Adipocyte (in vitro differentiated cells): ENCODE measurements around the gene CPPED1.
A peak's percentile ranks its signal among the peaks of the same experiment; 100 is the strongest.

ENCODE experiments used
- DNase-seq: peaks from one replicate; pipeline ENCODE4 v3.0.0-alpha.2; 2015; ENCODE audit warnings: low read depth
- H3K27me3 ChIP-seq: replicated peaks from 2 replicates; pipeline ENCODE4 v1.7.0; 2013; ENCODE audit warnings: mild to moderate bottlenecking, low read length, moderate library complexity; ENCODE audit not compliant: control insufficient read depth, insufficient read depth
- H3K36me3 ChIP-seq: 2 replicates; pipeline ENCODE4 v1.7.0; 2013; ENCODE audit warnings: low read length, mild to moderate bottlenecking, moderate library complexity; ENCODE audit not compliant: control insufficient read depth, insufficient read depth, severe bottlenecking
- H3K4me1 ChIP-seq: 2 replicates; pipeline ENCODE4 v1.7.0; 2013; ENCODE audit warnings: mild to moderate bottlenecking, low read length, moderate library complexity; ENCODE audit not compliant: control insufficient read depth, insufficient read depth
- H3K4me3 ChIP-seq: 2 replicates; pipeline ENCODE4 v1.7.0; 2013; ENCODE audit warnings: mild to moderate bottlenecking, low read length, moderate library complexity
- H3K9ac ChIP-seq: 2 replicates; pipeline ENCODE4 v1.7.0; 2013; ENCODE audit warnings: mild to moderate bottlenecking, low read length, moderate library complexity
- H3K9me3 ChIP-seq: 2 replicates; pipeline ENCODE4 v1.7.0; 2013; ENCODE audit warnings: mild to moderate bottlenecking, low read length, moderate library complexity; ENCODE audit not compliant: control insufficient read depth

Gene CPPED1

DNA sequence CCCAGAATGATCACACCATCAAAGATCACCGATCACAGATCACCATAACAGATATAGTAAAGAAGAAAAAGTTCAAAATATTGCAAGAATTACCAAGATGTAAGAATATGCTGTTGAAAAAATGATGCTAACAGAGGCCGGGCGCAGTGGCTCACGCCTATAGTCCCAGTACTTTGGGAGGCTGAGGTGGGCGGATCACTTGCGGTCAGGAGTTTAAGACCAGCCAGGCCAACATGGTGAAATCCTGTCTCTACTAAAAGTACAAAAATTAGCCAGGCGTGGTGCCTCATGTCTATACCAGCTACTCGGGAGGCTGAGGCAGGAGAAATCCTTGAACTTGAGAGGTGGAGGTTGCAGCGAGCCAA, 53.2 kb downstream of the CPPED1 start:
- no peak for DNase-seq
- H3K9ac ChIP-seq, result no peak overlapping the region
- H3K36me3 ChIP-seq, result no peaks in the 10 kb centered on the region
- peaks cover 3% of the 10 kb centered on the region for H3K9me3 ChIP-seq
- H3K4me1 ChIP-seq, result peaks cover 13% of the 10 kb centered on the region
- no peak overlapping the region for H3K4me3 ChIP-seq
- no peaks in the 10 kb centered on the region for H3K27me3 ChIP-seq

GRCh38 chr16:12749076-12749475, 54.6 kb downstream of the CPPED1 start:
- peaks cover 3% of the 10 kb centered on the region for H3K4me1 ChIP-seq
- peaks cover 15% of the 10 kb centered on the region for H3K9me3 ChIP-seq
- no peak overlapping the region for H3K9ac ChIP-seq
- no peaks in the 10 kb centered on the region for H3K36me3 ChIP-seq
- no peak overlapping the region for H3K4me3 ChIP-seq
- no peaks in the 10 kb centered on the region for H3K27me3 ChIP-seq
- peak; percentile 30 for DNase-seq

DNA sequence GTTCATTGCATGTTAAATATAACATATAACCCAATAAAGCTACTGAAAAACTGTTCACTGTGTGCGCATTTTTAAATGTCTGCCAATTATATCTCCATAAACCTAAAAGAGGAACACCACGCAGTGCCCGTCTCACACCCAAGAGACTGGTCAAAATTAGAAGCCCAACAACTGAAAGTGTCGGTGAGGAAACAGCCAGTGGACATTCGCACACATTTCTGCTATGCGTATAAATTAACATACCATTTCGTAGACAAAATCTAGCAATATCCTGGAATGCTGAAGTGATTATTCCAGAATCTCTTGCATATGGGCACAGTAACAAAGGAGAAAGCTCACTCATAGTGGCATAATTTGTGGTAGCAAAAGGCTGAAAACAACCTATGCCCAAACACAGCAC, 55.9 kb downstream of the CPPED1 start:
- no peak overlapping the region for H3K4me3 ChIP-seq
- no peaks in the 10 kb centered on the region for H3K4me1 ChIP-seq
- DNase-seq, result no peak
- no peak overlapping the region for H3K9ac ChIP-seq
- H3K27me3 ChIP-seq, result no peaks in the 10 kb centered on the region
- H3K36me3 ChIP-seq, result no peaks in the 10 kb centered on the region
- H3K9me3 ChIP-seq, result peaks cover 15% of the 10 kb centered on the region

- H3K4me1 ChIP-seq, result no peaks in the 10 kb centered on the region
- no peak for DNase-seq
- H3K4me3 ChIP-seq, result no peak overlapping the region
- no peaks in the 10 kb centered on the region for H3K36me3 ChIP-seq
- H3K9ac ChIP-seq, result no peak overlapping the region
- H3K27me3 ChIP-seq, result no peaks in the 10 kb centered on the region
- peaks cover 15% of the 10 kb centered on the region for H3K9me3 ChIP-seq
Measured at GRCh38 chr16:12747261-12747660, 56.4 kb downstream of the CPPED1 start.

GRCh38 chr16:12744860-12745259, 58.8 kb downstream of the CPPED1 start:
- peaks cover 16% of the 10 kb centered on the region for H3K9me3 ChIP-seq
- H3K4me3 ChIP-seq, result no peak overlapping the region
- DNase-seq, result no peak
- no peak overlapping the region for H3K9ac ChIP-seq
- H3K27me3 ChIP-seq, result no peaks in the 10 kb centered on the region
- peaks cover 5% of the 10 kb centered on the region for H3K36me3 ChIP-seq
- H3K4me1 ChIP-seq, result no peaks in the 10 kb centered on the region

- Histone ChIP-seq H3K4me1 (no peaks in the 10 kb centered on the region), H3K4me3 (no peak overlapping the region), H3K27me3 (no peaks in the 10 kb centered on the region), H3K9ac (no peak overlapping the region), H3K36me3 (peaks cover 9% of the 10 kb centered on the region), H3K9me3 (peaks cover 20% of the 10 kb centered on the region)
- no peak for DNase-seq
Measured at GRCh38 chr16:12742741-12743140, 60.9 kb downstream of the CPPED1 start.

- no peak for DNase-seq
- Histone ChIP-seq H3K4me3 (no peak overlapping the region), H3K9ac (no peak overlapping the region), H3K4me1 (no peaks in the 10 kb centered on the region), H3K27me3 (no peaks in the 10 kb centered on the region), H3K9me3 (peaks cover 20% of the 10 kb centered on the region), H3K36me3 (peaks cover 9% of the 10 kb centered on the region)
Measured at GRCh38 chr16:12740986-12741610, 62.6 kb downstream of the CPPED1 start.

DNA sequence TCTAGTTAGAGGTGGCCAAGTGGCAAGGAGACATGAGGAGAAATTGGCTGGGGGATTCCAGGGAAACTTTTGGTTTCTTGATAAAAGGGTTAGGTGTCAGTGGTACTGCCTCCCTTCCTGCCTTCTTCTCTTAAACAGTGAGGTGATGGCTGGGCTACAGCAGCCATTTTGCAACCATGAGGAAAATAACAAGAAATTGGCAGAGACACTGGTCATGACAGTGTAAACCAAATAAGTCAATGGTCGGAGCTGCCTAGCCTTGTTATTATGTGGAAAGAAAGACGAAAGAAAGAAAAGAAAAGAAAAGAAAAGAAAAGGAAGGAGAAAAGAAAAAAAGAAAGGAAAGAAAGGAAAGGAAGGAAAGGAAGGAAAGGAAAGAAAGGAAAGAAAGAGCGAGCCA, 63.9 kb downstream of the CPPED1 start:
- no peaks in the 10 kb centered on the region for H3K4me1 ChIP-seq
- peaks cover 8% of the 10 kb centered on the region for H3K9me3 ChIP-seq
- DNase-seq, result no peak
- no peaks in the 10 kb centered on the region for H3K27me3 ChIP-seq
- H3K4me3 ChIP-seq, result no peak overlapping the region
- H3K36me3 ChIP-seq, result peaks cover 9% of the 10 kb centered on the region
- no peak overlapping the region for H3K9ac ChIP-seq

GRCh38 chr16:12737563-12737962, 66.1 kb downstream of the CPPED1 start:
- H3K9ac ChIP-seq, result no peak overlapping the region
- no peak overlapping the region for H3K4me3 ChIP-seq
- H3K4me1 ChIP-seq, result no peaks in the 10 kb centered on the region
- DNase-seq, result no peak
- H3K36me3 ChIP-seq, result peaks cover 13% of the 10 kb centered on the region
- no peaks in the 10 kb centered on the region for H3K27me3 ChIP-seq
- H3K9me3 ChIP-seq, result peaks cover 8% of the 10 kb centered on the region

GRCh38 chr16:12735805-12736204, 67.9 kb downstream of the CPPED1 start:
- H3K36me3 ChIP-seq, result peaks cover 9% of the 10 kb centered on the region
- DNase-seq, result no peak
- H3K4me3 ChIP-seq, result no peak overlapping the region
- H3K27me3 ChIP-seq, result no peaks in the 10 kb centered on the region
- peaks cover 13% of the 10 kb centered on the region for H3K9me3 ChIP-seq
- peaks cover under 1% of the 10 kb centered on the region for H3K4me1 ChIP-seq
- no peak overlapping the region for H3K9ac ChIP-seq

- H3K36me3 ChIP-seq, result peaks cover 4% of the 10 kb centered on the region
- H3K4me3 ChIP-seq, result no peak overlapping the region
- H3K9ac ChIP-seq, result no peak overlapping the region
- H3K9me3 ChIP-seq, result peaks cover 9% of the 10 kb centered on the region
- peaks cover 22% of the 10 kb centered on the region for H3K4me1 ChIP-seq
- DNase-seq, result no peak
- no peaks in the 10 kb centered on the region for H3K27me3 ChIP-seq
Measured at GRCh38 chr16:12732600-12732999, 71.1 kb downstream of the CPPED1 start.

DNA sequence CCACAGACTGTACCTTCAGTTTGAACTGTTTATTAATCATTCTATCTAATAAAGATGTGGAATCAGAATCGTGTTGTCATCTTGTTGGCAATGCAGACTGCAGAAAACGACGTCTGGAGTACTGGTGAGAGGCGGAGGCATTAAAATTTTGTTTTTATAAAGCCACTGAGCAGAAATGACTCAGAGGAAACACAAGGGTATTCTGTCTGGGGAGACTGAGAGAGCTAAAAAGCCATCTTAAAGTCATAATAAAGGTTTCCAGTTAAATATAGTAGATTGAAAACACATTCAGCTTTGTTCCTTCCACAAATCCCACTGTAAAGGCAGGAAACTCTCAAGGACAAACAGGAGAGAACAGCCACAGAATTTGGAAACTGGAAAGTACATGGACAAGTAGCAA, 74.2 kb downstream of the CPPED1 start:
- Histone ChIP-seq H3K9me3 (peaks cover 10% of the 10 kb centered on the region), H3K9ac (no peak overlapping the region), H3K36me3 (peaks cover 4% of the 10 kb centered on the region), H3K27me3 (no peaks in the 10 kb centered on the region), H3K4me3 (peak overlapping the region; percentile 3), H3K4me1 (peaks cover 22% of the 10 kb centered on the region)
- DNase-seq, result peak; percentile 75
